ENCODE measurements around the gene DNASE1.

- TF ChIP-seq CTCF (IDR thresholded peaks at IDR 0.05) (no peak), EP300 (IDR thresholded peaks at IDR 0.05) (no peak), POLR2A (IDR thresholded peaks at IDR 0.05) (no peak)
These were observed 11.3 kb upstream of the DNASE1 start for GRCh38 chr16:3643095-3643730.

All from upper lobe of left lung (tissue), 4 donors.